ENCODE measurements around the gene MCM7.
"Not testable (repeated sequence)": the region's sequence is repeated elsewhere in the genome, so short reads cannot be mapped to it uniquely, and the experiment has no call there.

The MCM7 gene

GRCh38 chr7:100137851-100138760 is 36.9 kb upstream of the MCM7 start:
- TF ChIP-seq CTCF (IDR thresholded peaks at IDR 0.05; ENCODE audit: low read depth, low read length, missing control alignments), result no peak
- no peak for DNase-seq (ENCODE audit: low read depth)
- H3K4me3 ChIP-seq (ENCODE audit: low read depth, low read length), result no peak overlapping the region

GRCh38 chr7:100132697-100133151 is 31.5 kb upstream of the MCM7 start:
- H3K4me3 ChIP-seq (ENCODE audit: low read depth, low read length), result no peak overlapping the region
- no peak for DNase-seq (ENCODE audit: low read depth)
- peak; percentile 99 for TF ChIP-seq CTCF (IDR thresholded peaks at IDR 0.05; ENCODE audit: low read depth, low read length, missing control alignments)

GRCh38 chr7:100132126-100132525 is 30.9 kb upstream of the MCM7 start:
- TF ChIP-seq CTCF (IDR thresholded peaks at IDR 0.05; ENCODE audit: low read depth, low read length, missing control alignments), result no peak
- H3K4me3 ChIP-seq (ENCODE audit: low read depth, low read length), result no peak overlapping the region
- DNase-seq (ENCODE audit: low read depth), result no peak

- DNase-seq (ENCODE audit: low read depth), result no peak
- TF ChIP-seq CTCF (IDR thresholded peaks at IDR 0.05; ENCODE audit: low read depth, low read length, missing control alignments), result peak; percentile 81
- H3K4me3 ChIP-seq (ENCODE audit: low read depth, low read length), result no peak overlapping the region
Observed at GRCh38 chr7:100130608-100131453, 29.6 kb upstream of the MCM7 start.

- H3K4me3 ChIP-seq (ENCODE audit: low read depth, low read length); DNase-seq (ENCODE audit: low read depth): not testable (repeated sequence)
Observed at GRCh38 chr7:100130220-100130607, 29.0 kb upstream of the MCM7 start.

- H3K4me3 ChIP-seq (ENCODE audit: low read depth, low read length), result no peak overlapping the region
- TF ChIP-seq CTCF (IDR thresholded peaks at IDR 0.05; ENCODE audit: low read depth, low read length, missing control alignments), result no peak
- no peak for DNase-seq (ENCODE audit: low read depth)
Observed at GRCh38 chr7:100128637-100128963, 27.4 kb upstream of the MCM7 start.

GRCh38 chr7:100127866-100128636 is 26.9 kb upstream of the MCM7 start:
- no peak for DNase-seq (ENCODE audit: low read depth)
- TF ChIP-seq CTCF (IDR thresholded peaks at IDR 0.05; ENCODE audit: low read depth, low read length, missing control alignments), result peak; percentile 9
- H3K4me3 ChIP-seq (ENCODE audit: low read depth, low read length), result peak overlapping the region; percentile 87

Data from GM12864 (cell line).